ENCODE measurements around the gene GANAB. TPM values are rescaled to one million over a fixed set of nuclear protein-coding genes. Genes with fewer than 3 reads are reported as not detected.

The GANAB gene
- total and polyA plus RNA-seq, 2 of the 13 experiments (the other 11 are each of a cell fraction or from before 2014, with no cell fraction given) = 99.5 to 234 TPM

DNA sequence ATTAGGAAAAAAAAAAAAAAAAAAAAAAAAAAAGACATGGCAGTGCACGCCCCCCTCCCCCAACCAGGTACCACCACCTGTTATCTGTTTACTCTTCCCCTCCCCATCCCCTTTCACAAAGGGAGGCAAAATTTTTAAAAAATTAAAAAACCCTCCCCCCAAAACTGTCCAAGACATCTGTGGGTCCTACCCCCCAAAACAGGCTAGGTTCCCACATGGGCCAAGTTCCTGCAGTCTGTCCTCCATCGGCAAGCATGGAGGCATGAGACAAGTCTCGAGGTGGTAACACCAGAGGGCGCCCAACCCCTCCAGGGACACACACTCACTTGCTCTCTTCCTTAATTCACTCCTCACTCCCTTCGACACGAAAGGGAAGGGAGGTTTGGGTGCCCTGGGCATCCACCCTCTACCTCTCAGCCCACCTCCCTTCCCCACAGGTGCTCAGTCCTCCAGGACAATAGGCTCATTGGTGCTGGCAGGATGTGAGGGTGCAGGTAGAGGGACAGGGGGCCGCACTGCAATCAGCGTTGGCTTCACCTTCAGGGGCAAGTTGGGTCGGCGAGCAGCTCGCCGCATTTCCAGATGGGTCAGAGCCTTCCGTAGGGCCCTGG lies 52.9 kb downstream of the GANAB start:
- no peaks in the 10 kb centered on the region for H3K9me3 ChIP-seq (ENCODE audit: low read length)
- H3K4me3 ChIP-seq (replicated peaks in 1 of 3; ENCODE audit: insufficient read depth in 1 of 3, low read depth in 2 of 3, low read length in 3 of 3) = no peak overlapping the region
- no peaks in the 10 kb centered on the region; a peak in 1 of 5 replicates for H3K27me3 ChIP-seq (ENCODE audit: control insufficient read depth in 1 of 2, insufficient read depth in 2 of 2, low read length in 2 of 2)
- H4K20me1 ChIP-seq (ENCODE audit: insufficient read depth, low read length) = no peaks in the 10 kb centered on the region
- no peak overlapping the region for H3K27ac ChIP-seq (ENCODE audit: extremely low read length, insufficient read depth, low read length)
- in situ Hi-C loops (cut with HindIII; ENCODE audit: extremely low pct_ligation_motif_present, low pct_unique_long_range_greater_than_20kb) (no loop called here), intact Hi-C loops (cut with micrococcal nuclease; ENCODE audit: unreplicated experiment) (loop anchor here (5.0 kb wide), 1 partner anchor 59 kb away; the partner anchor contains the start of gene INTS5)
- FAIRE-seq = no peak
- H3K79me2 ChIP-seq (ENCODE audit: insufficient read depth, low read length) = peaks cover 23% of the 10 kb centered on the region
- CTCF ChIA-PET (ENCODE audit: low intra/inter-chr PET ratio, low total read pairs) = interaction anchor here (3.1 kb wide), 1 partner anchor 18 kb away, joined by 14 read pairs; the partner anchor contains the start of genes EML3 and ROM1
- no TSS peak for BruUV-seq (replicated peaks)
- H3K9ac ChIP-seq (ENCODE audit: insufficient read depth, low read depth, low read length) = no peak overlapping the region
- peak; percentile 59 for DNase-seq (ENCODE audit: low spot score)
- peaks cover 37% of the 10 kb centered on the region for H3K4me1 ChIP-seq (ENCODE audit: insufficient read depth, low read length)
- ATAC-seq = peak; percentile 17; the same call in 1 of the 3 replicates
- H2AFZ ChIP-seq (ENCODE audit: low read length) = no peak overlapping the region
- H3K4me2 ChIP-seq (ENCODE audit: low read depth, low read length) = no peak overlapping the region
- peaks cover 29 to 39% of the 10 kb centered on the region in 2 experiments for H3K36me3 ChIP-seq (replicated peaks in 1 of 2; ENCODE audit: control insufficient read depth in 1 of 2, insufficient read depth in 2 of 2, low read length in 2 of 2)
- 40% methylated on average over 6 of the region's 13 CpGs for WGBS (ENCODE audit: low lambda C conversion rate)
- POLR2A ChIA-PET = interaction anchor here (1.0 to 4.4 kb wide), 12 partner anchors 8 to 247 kb away, joined by 3 to 160 read pairs (median 38); partner anchors contain the start of genes C11orf98, CSKMT, EEF1G and GANAB
- TF ChIP-seq ZFP37 (CRISPR knock-in tag; IDR thresholded peaks at IDR 0.05; ENCODE audit: borderline replicate concordance) (no peak), TEAD3 (CRISPR knock-in tag; optimal IDR thresholded peaks at IDR 0.05; ENCODE audit: borderline replicate concordance) (peak; percentile 10), YY1 (IDR thresholded peaks at IDR 0.05; ENCODE audit: insufficient read depth, insufficient replicate concordance, low read depth, low read length) (peak; percentile 27), NCOA2 (CRISPR knock-in tag; IDR thresholded peaks at IDR 0.05) (no peak), STAG1 (CRISPR knock-in tag; IDR thresholded peaks at IDR 0.05) (peak; percentile 64), MXI1 (IDR thresholded peaks at IDR 0.05; ENCODE audit: borderline replicate concordance, low read depth, low read length) (0 out of 3 replicates have a peak, but pooled peaks have one; percentile 26), ZMYM4 (CRISPR knock-in tag; IDR thresholded peaks at IDR 0.05) (no peak), ELF3 (CRISPR knock-in tag; IDR thresholded peaks at IDR 0.05) (0 out of 2 replicates have a peak, but pooled peaks have one; percentile 19), RBM22 (optimal IDR thresholded peaks at IDR 0.05; ENCODE audit: low read length) (no peak), XRCC5 (optimal IDR thresholded peaks at IDR 0.05; ENCODE audit: low read length) (peak; percentile 42), FOXJ3 (CRISPR knock-in tag; IDR thresholded peaks at IDR 0.05; ENCODE audit: borderline replicate concordance) (no peak)
- TF ChIP-seq, protein P1, sequence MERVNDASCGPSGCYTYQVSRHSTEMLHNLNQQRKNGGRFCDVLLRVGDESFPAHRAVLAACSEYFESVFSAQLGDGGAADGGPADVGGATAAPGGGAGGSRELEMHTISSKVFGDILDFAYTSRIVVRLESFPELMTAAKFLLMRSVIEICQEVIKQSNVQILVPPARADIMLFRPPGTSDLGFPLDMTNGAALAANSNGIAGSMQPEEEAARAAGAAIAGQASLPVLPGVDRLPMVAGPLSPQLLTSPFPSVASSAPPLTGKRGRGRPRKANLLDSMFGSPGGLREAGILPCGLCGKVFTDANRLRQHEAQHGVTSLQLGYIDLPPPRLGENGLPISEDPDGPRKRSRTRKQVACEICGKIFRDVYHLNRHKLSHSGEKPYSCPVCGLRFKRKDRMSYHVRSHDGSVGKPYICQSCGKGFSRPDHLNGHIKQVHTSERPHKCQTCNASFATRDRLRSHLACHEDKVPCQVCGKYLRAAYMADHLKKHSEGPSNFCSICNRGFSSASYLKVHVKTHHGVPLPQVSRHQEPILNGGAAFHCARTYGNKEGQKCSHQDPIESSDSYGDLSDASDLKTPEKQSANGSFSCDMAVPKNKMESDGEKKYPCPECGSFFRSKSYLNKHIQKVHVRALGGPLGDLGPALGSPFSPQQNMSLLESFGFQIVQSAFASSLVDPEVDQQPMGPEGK (CRISPR knock-in tag; IDR thresholded peaks at IDR 0.05) = peak; percentile 36; the same call in 1 of the 2 replicates
- TF ChIP-seq, protein P2, sequence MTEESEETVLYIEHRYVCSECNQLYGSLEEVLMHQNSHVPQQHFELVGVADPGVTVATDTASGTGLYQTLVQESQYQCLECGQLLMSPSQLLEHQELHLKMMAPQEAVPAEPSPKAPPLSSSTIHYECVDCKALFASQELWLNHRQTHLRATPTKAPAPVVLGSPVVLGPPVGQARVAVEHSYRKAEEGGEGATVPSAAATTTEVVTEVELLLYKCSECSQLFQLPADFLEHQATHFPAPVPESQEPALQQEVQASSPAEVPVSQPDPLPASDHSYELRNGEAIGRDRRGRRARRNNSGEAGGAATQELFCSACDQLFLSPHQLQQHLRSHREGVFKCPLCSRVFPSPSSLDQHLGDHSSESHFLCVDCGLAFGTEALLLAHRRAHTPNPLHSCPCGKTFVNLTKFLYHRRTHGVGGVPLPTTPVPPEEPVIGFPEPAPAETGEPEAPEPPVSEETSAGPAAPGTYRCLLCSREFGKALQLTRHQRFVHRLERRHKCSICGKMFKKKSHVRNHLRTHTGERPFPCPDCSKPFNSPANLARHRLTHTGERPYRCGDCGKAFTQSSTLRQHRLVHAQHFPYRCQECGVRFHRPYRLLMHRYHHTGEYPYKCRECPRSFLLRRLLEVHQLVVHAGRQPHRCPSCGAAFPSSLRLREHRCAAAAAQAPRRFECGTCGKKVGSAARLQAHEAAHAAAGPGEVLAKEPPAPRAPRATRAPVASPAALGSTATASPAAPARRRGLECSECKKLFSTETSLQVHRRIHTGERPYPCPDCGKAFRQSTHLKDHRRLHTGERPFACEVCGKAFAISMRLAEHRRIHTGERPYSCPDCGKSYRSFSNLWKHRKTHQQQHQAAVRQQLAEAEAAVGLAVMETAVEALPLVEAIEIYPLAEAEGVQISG (CRISPR knock-in tag; IDR thresholded peaks at IDR 0.05) = 0 out of 2 replicates have a peak, but pooled peaks have one; percentile 19
- TF ChIP-seq, protein P3, sequence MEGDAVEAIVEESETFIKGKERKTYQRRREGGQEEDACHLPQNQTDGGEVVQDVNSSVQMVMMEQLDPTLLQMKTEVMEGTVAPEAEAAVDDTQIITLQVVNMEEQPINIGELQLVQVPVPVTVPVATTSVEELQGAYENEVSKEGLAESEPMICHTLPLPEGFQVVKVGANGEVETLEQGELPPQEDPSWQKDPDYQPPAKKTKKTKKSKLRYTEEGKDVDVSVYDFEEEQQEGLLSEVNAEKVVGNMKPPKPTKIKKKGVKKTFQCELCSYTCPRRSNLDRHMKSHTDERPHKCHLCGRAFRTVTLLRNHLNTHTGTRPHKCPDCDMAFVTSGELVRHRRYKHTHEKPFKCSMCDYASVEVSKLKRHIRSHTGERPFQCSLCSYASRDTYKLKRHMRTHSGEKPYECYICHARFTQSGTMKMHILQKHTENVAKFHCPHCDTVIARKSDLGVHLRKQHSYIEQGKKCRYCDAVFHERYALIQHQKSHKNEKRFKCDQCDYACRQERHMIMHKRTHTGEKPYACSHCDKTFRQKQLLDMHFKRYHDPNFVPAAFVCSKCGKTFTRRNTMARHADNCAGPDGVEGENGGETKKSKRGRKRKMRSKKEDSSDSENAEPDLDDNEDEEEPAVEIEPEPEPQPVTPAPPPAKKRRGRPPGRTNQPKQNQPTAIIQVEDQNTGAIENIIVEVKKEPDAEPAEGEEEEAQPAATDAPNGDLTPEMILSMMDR (CRISPR knock-in tag; IDR thresholded peaks at IDR 0.05) = peak; percentile 85
